GM12873 (cell line): ENCODE results near the gene SAFB.

Experiments
- CTCF ChIP-seq: IDR thresholded peaks from 2 replicates; pipeline ENCODE4 v1.5.1; 2012; ENCODE audit warnings: low read depth, mild to moderate bottlenecking, moderate library complexity, low read length, control low read depth; ENCODE audit not compliant: insufficient read depth; ENCODE audit errors: missing control alignments

Gene SAFB

GRCh38 chr19:5667751-5668271, 44.9 kb downstream of the SAFB start:
- TF ChIP-seq CTCF, result no peak

DNA sequence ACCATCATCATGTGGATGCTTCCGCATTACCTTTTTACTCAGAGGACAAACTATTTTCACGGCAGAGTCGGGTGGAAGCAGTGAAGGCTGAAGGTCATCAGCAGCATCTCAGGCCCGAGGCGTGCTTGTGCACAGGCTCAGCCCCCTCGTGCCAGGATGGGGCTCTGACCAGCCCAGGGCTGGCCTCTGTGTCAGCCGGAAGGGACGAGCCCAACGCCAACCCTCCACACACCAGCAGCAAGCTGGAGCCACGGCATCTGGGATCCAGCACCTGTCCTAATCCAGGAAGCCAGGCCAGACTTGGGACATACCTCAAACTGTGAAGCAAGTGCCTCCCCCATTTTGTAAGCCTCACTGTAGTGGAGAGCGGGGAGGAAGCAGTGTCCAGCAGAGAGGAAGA, 46.3 kb downstream of the SAFB start:
- no peak for TF ChIP-seq CTCF

GRCh38 chr19:5671600-5671999, 48.7 kb downstream of the SAFB start:
- TF ChIP-seq CTCF, result no peak

- TF ChIP-seq CTCF, result no peak
Observed at GRCh38 chr19:5672708-5673459, 50.0 kb downstream of the SAFB start.

DNA sequence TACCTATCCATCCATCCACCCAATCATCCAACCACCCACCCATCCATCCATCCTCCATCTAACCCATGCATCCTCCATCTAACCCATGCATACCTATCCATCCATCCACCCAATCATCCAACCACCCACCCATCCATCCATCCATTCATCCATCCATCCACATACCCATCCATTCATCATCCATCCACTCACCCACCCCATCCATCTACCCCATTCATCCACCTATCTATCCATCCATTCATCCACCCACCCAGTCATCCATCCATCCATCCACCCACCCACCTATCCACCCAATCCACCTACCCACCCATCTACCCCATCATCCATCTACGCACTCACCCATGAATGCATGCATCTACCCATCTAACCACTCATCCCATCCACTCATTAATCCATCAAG, 50.9 kb downstream of the SAFB start:
- TF ChIP-seq CTCF, result no peak

- no peak for TF ChIP-seq CTCF
Observed at GRCh38 chr19:5674714-5675113, 51.8 kb downstream of the SAFB start.

DNA sequence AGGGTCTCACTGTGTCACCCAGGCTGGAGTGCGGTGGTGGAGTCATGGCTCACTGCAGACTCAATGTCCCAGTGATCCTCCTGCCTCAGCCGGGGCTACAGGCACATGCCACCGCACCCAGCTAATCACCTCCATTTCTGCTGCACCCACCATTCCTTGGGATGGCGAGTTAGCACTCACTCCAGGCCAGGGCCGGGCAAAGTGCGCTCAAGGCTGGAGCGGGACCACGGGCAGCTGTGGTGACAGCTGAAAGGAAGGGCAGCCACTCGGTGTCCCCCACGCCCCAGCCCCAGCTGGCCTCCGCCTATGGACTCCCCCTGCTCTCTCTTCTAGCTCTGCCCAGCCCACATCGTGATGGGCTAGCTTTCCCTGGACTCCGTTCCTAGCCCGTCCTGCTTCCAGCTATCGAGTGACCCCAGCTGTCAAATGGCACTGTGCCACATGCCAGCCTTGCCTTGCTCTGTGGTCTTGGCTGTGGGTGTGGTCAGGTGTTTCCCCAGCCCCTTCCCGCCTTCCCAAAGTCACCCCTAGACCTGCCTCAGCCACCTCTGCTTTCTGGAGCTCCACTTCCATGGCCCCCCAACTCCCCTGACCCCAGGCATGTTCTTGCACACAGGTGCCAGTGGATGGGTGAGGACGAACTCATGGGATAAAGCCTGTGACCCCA, 53.4 kb downstream of the SAFB start:
- TF ChIP-seq CTCF, result no peak
